OCI-LY7 (cell line): ENCODE measurements around the gene GAGE13. TPM values are rescaled to one million over a fixed set of nuclear protein-coding genes. Genes with fewer than 3 reads are reported as not detected.
"Not testable (repeated sequence)": the region's sequence is repeated elsewhere in the genome, so short reads cannot be mapped to it uniquely, and the experiment has no call there.

ENCODE experiments used
- BruUV-seq: library from RNA; stranded (reverse); fragments of 400-500 nt; replicated peaks from 2 replicates; lab custom pipeline; 2021; lab: Mats Ljungman, UMichigan
- CTCF ChIA-PET: fragments of 300-600 bp; sonication (Branson Sonifier 250); formaldehyde crosslinking; loops from one replicate; lab custom pipeline; 2022; ENCODE audit warnings: antibody characterized with exemption; ENCODE audit not compliant: unreplicated experiment; lab: Charles Lee
- POLR2A ChIA-PET: fragments of 300-600 bp; sonication (Branson Sonifier 250); formaldehyde crosslinking; loops from one replicate; lab custom pipeline; 2022; ENCODE audit warnings: antibody characterized with exemption; lab: Charles Lee
- DNase-seq: peaks from one replicate; pipeline ENCODE4 v3.0.0-alpha.2; 2015; ENCODE audit warnings: low spot score
- H2AFZ ChIP-seq: fragments of 200-600 bp; sonication (generic), shearing (Covaris generic); 2 replicates; pipeline ENCODE4 v1.6.1; 2014; ENCODE audit warnings: mild to moderate bottlenecking, antibody characterized with exemption, low read length, moderate library complexity
- H3K27ac ChIP-seq: fragments of 200-600 bp; sonication (generic); 2 replicates; pipeline ENCODE4 v1.5.1; 2014; ENCODE audit warnings: mixed run types, low read depth, mild to moderate bottlenecking, moderate library complexity, low read length, inconsistent platforms; ENCODE audit not compliant: poor library complexity, severe bottlenecking
- H3K36me3 ChIP-seq: fragments of 200-600 bp; sonication (generic); 2 replicates; pipeline ENCODE4 v1.6.1; 2014; ENCODE audit warnings: mild to moderate bottlenecking, antibody characterized with exemption, low read length, moderate library complexity, mixed read lengths; ENCODE audit not compliant: insufficient read depth
- H3K4me1 ChIP-seq: fragments of 200-600 bp; sonication (generic); 2 replicates; pipeline ENCODE4 v1.5.1; 2014; ENCODE audit warnings: mild to moderate bottlenecking, low read length; ENCODE audit not compliant: insufficient read depth, poor library complexity, severe bottlenecking
- H3K4me2 ChIP-seq: fragments of 200-600 bp; sonication (generic); 2 replicates; pipeline ENCODE4 v1.6.1; 2014; ENCODE audit warnings: mild to moderate bottlenecking, low read length
- H3K4me3 ChIP-seq: fragments of 200-600 bp; sonication (generic); 2 replicates; pipeline ENCODE4 v1.5.1; 2014; ENCODE audit warnings: mild to moderate bottlenecking, low read depth, low read length; ENCODE audit not compliant: poor library complexity, severe bottlenecking
- H3K79me2 ChIP-seq: fragments of 200-600 bp; sonication (generic); 2 replicates; pipeline ENCODE4 v1.6.1; 2016; ENCODE audit warnings: low read depth, mild to moderate bottlenecking, low read length, moderate library complexity, mixed read lengths; ENCODE audit not compliant: insufficient read depth
- H3K9me2 ChIP-seq: fragments of 200-600 bp; sonication (generic); 2 replicates; pipeline ENCODE4 v1.6.1; 2016; ENCODE audit warnings: mild to moderate bottlenecking, low read length, mixed read lengths; ENCODE audit not compliant: insufficient read depth
- H3K9me3 ChIP-seq: fragments of 200-600 bp; sonication (generic); 2 replicates; pipeline ENCODE4 v1.6.1; 2014; ENCODE audit warnings: mild to moderate bottlenecking, mixed run types, low read length, mixed read lengths
- H4K20me1 ChIP-seq: fragments of 200-600 bp; sonication (generic); 2 replicates; pipeline ENCODE4 v1.6.1; 2014; ENCODE audit warnings: mild to moderate bottlenecking, antibody characterized with exemption, low read length, moderate library complexity, mixed read lengths; ENCODE audit not compliant: insufficient read depth
- intact Hi-C: fragments of 100-400 bp; cut with micrococcal nuclease; formaldehyde crosslinking; loops from one replicate; pipeline ENCODE4 v1.10.0; 2022; ENCODE audit not compliant: unreplicated experiment
- total RNA-seq, 2 experiments: library from RNA; depleted of rRNA in 1 of 2; stranded (reverse); fragments of >200 nt in 1 of 2; shearing (Covaris generic) in 1 of 2; gene quantifications; 2 replicates each; pipeline ENCODE4 v1.2.3, GENCODE V29; 2014 to 2022

Gene GAGE13
- total RNA-seq, 2 experiments from 2014 or later = not detected

GRCh38 chrX:49341449-49341848 lies 10.1 kb downstream of the GAGE13 start:
- DNase-seq, H3K4me1 ChIP-seq, H3K36me3 ChIP-seq, H3K4me2 ChIP-seq, POLR2A ChIA-PET, H3K79me2 ChIP-seq, intact Hi-C loops, H2AFZ ChIP-seq, H4K20me1 ChIP-seq, H3K9me3 ChIP-seq, H3K4me3 ChIP-seq, CTCF ChIA-PET, H3K27ac ChIP-seq, BruUV-seq, H3K9me2 ChIP-seq: not testable (repeated sequence)

GRCh38 chrX:49344496-49345175 lies 13.3 kb downstream of the GAGE13 start:
- H2AFZ ChIP-seq, H3K4me3 ChIP-seq, H3K36me3 ChIP-seq, H4K20me1 ChIP-seq, CTCF ChIA-PET, H3K4me2 ChIP-seq, H3K9me3 ChIP-seq, H3K79me2 ChIP-seq, DNase-seq, H3K9me2 ChIP-seq, H3K4me1 ChIP-seq, H3K27ac ChIP-seq, POLR2A ChIA-PET, BruUV-seq, intact Hi-C loops: not testable (repeated sequence)

- H3K79me2 ChIP-seq, intact Hi-C loops: not testable (repeated sequence)
These were observed 14.0 kb downstream of the GAGE13 start for GRCh38 chrX:49345402-49345801.

GRCh38 chrX:49346150-49346549 lies 14.8 kb downstream of the GAGE13 start:
- intact Hi-C loops, H3K4me3 ChIP-seq, H3K4me2 ChIP-seq, BruUV-seq, H3K9me3 ChIP-seq, H4K20me1 ChIP-seq, H2AFZ ChIP-seq, H3K4me1 ChIP-seq, CTCF ChIA-PET, H3K27ac ChIP-seq, DNase-seq, H3K79me2 ChIP-seq, H3K9me2 ChIP-seq, POLR2A ChIA-PET, H3K36me3 ChIP-seq: not testable (repeated sequence)

More at GRCh38 chrX:49345402-49345801, 14.0 kb downstream of the GAGE13 start:
- H3K4me3 ChIP-seq, H3K4me1 ChIP-seq, CTCF ChIA-PET, H3K27ac ChIP-seq, H3K4me2 ChIP-seq, H4K20me1 ChIP-seq, H3K9me3 ChIP-seq, H3K36me3 ChIP-seq, H3K9me2 ChIP-seq, POLR2A ChIA-PET, DNase-seq, BruUV-seq, H2AFZ ChIP-seq: not testable (repeated sequence)

Other genes starting within 250 kb of the GAGE13 start
- 18.8 and 27.5 TPM in 2 replicates for gene GPKOW, start 207.8 kb upstream of the GAGE13 start, total RNA-seq (2014; rRNA removed; shearing (Covaris generic))
- 16.8 and 17.7 TPM in 2 replicates for gene GPKOW, start 207.8 kb upstream of the GAGE13 start, total RNA-seq (2022)
- gene MAGIX, start 168.8 kb upstream of the GAGE13 start, total RNA-seq (2014; rRNA removed; shearing (Covaris generic)) = 0.85 and 1.0 TPM in 2 replicates
- 1.1 and 1.7 TPM in 2 replicates for gene MAGIX, start 168.8 kb upstream of the GAGE13 start, total RNA-seq (2022)
- 16.7 and 21.2 TPM in 2 replicates for gene PLP2, start 159.7 kb upstream of the GAGE13 start, total RNA-seq (2014; rRNA removed; shearing (Covaris generic))
- 54.3 and 56.9 TPM in 2 replicates for gene PLP2, start 159.7 kb upstream of the GAGE13 start, total RNA-seq (2022)
- gene PRICKLE3, start 145.2 kb upstream of the GAGE13 start, total RNA-seq (2014; rRNA removed; shearing (Covaris generic)) = 9.9 and 10.6 TPM in 2 replicates
- 11.0 and 16.7 TPM in 2 replicates for gene PRICKLE3, start 145.2 kb upstream of the GAGE13 start, total RNA-seq (2022)
- gene SYP, start 131.4 kb upstream of the GAGE13 start, total RNA-seq (2014; rRNA removed; shearing (Covaris generic)) = 0.79 and 2.3 TPM in 2 replicates
- gene SYP, start 131.4 kb upstream of the GAGE13 start, total RNA-seq (2022) = 2.3 and 2.9 TPM in 2 replicates
- gene CACNA1F, start 98.2 kb upstream of the GAGE13 start, total RNA-seq (2014; rRNA removed; shearing (Covaris generic)) = not detected in 2 replicates
- not detected in 2 replicates for gene CACNA1F, start 98.2 kb upstream of the GAGE13 start, total RNA-seq (2022)
- gene CCDC22, start 96.1 kb upstream of the GAGE13 start, total RNA-seq (2014; rRNA removed; shearing (Covaris generic)) = not detected in 2 replicates
- 10.8 and 13.7 TPM in 2 replicates for gene CCDC22, start 96.1 kb upstream of the GAGE13 start, total RNA-seq (2022)
- 0.06 TPM in 1 of 2 replicates, not detected in the other for gene FOXP3, start 66.9 kb upstream of the GAGE13 start, total RNA-seq (2014; rRNA removed; shearing (Covaris generic))
- gene FOXP3, start 66.9 kb upstream of the GAGE13 start, total RNA-seq (2022) = 0.57 and 0.59 TPM in 2 replicates
- gene PPP1R3F, start 61.8 kb upstream of the GAGE13 start, total RNA-seq (2014; rRNA removed; shearing (Covaris generic)) = 5.1 and 11.8 TPM in 2 replicates
- gene PPP1R3F, start 61.8 kb upstream of the GAGE13 start, total RNA-seq (2022) = 5.3 and 5.5 TPM in 2 replicates
- not detected in 2 replicates for gene GAGE10, start 27.9 kb upstream of the GAGE13 start, total RNA-seq (2014; rRNA removed; shearing (Covaris generic))
- gene GAGE10, start 27.9 kb upstream of the GAGE13 start, total RNA-seq (2022) = not detected in 2 replicates
- gene GAGE12J, start 9.5 kb upstream of the GAGE13 start, total RNA-seq (2014; rRNA removed; shearing (Covaris generic)) = not detected in 2 replicates
- gene GAGE12J, start 9.5 kb upstream of the GAGE13 start, total RNA-seq (2022) = not detected in 2 replicates
- gene GAGE12C, start 200.6 kb downstream of the GAGE13 start, total RNA-seq (2014; rRNA removed; shearing (Covaris generic)) = not detected in 2 replicates
- not detected in 2 replicates for gene GAGE12C, start 200.6 kb downstream of the GAGE13 start, total RNA-seq (2022)
- gene GAGE12D, start 210.2 kb downstream of the GAGE13 start, total RNA-seq (2014; rRNA removed; shearing (Covaris generic)) = not detected in 2 replicates
- not detected in 2 replicates for gene GAGE12D, start 210.2 kb downstream of the GAGE13 start, total RNA-seq (2022)
- not detected in 2 replicates for gene GAGE12E, start 219.7 kb downstream of the GAGE13 start, total RNA-seq (2014; rRNA removed; shearing (Covaris generic))
- not detected in 2 replicates for gene GAGE12E, start 219.7 kb downstream of the GAGE13 start, total RNA-seq (2022)
- not detected in 2 replicates for gene GAGE12F, start 229.3 kb downstream of the GAGE13 start, total RNA-seq (2014; rRNA removed; shearing (Covaris generic))
- not detected in 2 replicates for gene GAGE12F, start 229.3 kb downstream of the GAGE13 start, total RNA-seq (2022)
- gene GAGE12G, start 238.8 kb downstream of the GAGE13 start, total RNA-seq (2014; rRNA removed; shearing (Covaris generic)) = not detected in 2 replicates
- not detected in 2 replicates for gene GAGE12G, start 238.8 kb downstream of the GAGE13 start, total RNA-seq (2022)
- not detected in 2 replicates for gene GAGE12H, start 248.4 kb downstream of the GAGE13 start, total RNA-seq (2014; rRNA removed; shearing (Covaris generic))
- gene GAGE12H, start 248.4 kb downstream of the GAGE13 start, total RNA-seq (2022) = not detected in 2 replicates